GM19452 (cell line): Measurements from ENCODE around the gene DENND5B.
"Not testable (repeated sequence)": the region's sequence is repeated elsewhere in the genome, so short reads cannot be mapped to it uniquely, and the experiment has no call there.

Source experiments
- ATAC-seq: cut with Tn5 transposase; IDR thresholded peaks from one replicate; pipeline ENCODE4 v1.9.1; 2021; ENCODE audit not compliant: unreplicated experiment

Gene DENND5B

DNA sequence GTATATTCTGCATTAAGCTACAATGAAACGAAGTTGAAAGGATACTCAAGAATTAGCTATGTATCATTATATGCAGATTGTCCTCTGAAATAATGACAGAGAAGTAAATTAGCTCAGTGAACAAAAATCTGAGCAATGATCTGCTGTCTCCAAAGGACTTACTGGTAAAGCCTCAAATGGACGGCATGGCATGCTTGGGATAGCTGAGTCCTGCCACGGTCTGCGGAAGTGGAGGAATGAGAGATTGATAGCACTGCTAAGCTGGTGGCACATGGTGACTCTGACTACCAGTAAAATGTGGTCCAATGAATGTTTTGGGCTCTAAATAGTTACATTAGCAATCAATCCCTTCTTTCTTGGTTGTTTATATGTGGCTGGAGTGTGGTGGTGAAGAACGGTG lies 3.7 kb upstream of the DENND5B start:
- no peak for ATAC-seq

DNA sequence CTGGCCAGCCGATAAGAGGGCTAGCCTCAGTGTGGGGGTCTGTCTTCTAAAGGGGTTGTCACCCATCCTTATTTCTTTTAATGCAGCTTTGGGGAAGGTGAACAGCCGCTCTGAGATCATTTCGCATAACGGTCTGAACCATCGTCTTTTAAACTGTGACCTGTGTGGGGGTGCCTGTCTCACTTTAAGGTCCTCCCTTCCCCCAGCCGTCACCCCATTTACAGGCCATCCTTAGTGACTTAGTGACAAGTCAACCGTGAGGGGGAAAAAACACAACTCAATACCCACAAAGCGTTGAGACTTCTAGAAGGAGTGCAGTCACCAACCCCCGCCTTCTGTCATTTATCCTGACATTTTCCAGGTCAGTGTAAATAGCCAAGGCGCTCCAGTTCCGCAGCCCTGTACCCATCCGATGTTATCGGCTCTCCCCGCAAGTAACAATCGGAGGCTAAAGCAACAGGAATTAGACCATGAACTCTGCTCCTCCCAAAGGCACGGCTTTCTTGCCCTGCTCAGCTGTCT lies 505 bp upstream of the DENND5B start:
- ATAC-seq = peak; percentile 7

- peak; percentile 30 for ATAC-seq
Observed at GRCh38 chr12:31589904-31590641, 863 bp downstream of the DENND5B start.

GRCh38 chr12:31589598-31589903 lies 1.4 kb downstream of the DENND5B start:
- ATAC-seq = peak; percentile 37

- ATAC-seq = no peak
Observed at GRCh38 chr12:31588976-31589375, 2.0 kb downstream of the DENND5B start.

DNA sequence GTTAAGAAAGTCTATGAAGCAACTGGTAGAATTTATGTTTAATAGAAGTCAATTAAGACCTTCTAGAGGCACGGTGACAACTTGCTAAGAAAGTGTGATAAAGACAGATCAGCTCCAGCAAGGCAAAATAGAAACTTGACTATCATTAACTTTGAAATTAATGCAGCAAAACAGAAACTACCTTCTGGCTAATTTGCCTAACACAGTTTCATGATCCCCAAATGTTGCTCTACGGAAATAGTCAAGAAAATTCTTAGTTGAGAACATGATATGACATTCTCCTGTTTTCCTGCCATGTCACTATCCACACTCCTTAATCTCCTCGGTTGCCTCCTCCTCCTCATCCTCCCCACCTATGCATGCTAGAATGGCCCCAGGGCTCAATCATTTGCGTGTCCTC lies 4.2 kb downstream of the DENND5B start:
- ATAC-seq = no peak

DNA sequence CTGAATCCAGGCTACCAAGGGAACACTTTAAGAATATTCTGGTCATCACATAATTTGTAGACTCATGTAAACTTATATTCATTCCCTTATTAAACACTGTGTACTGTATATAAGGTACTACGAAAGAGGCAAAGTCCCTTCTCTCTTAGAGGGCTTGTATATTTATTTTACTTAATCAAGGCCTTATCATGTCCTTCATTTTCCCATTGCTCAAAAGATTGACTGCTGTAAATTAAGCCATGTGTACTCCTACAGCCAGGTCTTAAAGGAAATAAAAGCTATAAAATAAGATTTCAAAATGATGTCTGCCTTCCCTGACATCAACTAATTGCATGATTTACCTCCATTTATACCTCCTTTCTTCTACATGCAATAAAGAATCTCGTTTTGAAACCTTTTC lies 5.0 kb downstream of the DENND5B start:
- ATAC-seq = no peak

GRCh38 chr12:31585271-31585670 lies 5.7 kb downstream of the DENND5B start:
- ATAC-seq = no peak

DNA sequence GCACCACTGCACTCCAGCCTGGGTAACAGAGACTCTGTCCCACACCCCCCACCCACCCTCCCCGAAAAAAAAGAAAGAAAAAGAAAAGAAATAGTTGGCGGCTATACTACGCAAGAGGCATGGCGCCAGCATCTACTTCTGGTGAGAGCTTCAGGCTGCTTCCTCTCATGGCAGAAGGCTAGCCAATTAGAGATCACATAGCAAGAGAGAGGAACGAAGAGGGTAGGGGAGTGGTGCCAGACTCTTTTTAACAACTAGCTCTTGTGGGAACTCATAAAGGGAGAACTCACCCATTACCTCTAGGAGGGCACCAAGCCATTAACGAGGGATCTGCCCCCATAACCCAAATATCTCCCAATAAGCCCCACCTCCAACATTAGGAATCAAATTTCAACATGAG lies 6.2 kb downstream of the DENND5B start:
- ATAC-seq = no peak

- ATAC-seq = no peak
Observed at GRCh38 chr12:31583878-31584277, 7.1 kb downstream of the DENND5B start.

GRCh38 chr12:31582155-31582554 lies 8.8 kb downstream of the DENND5B start:
- ATAC-seq = no peak

GRCh38 chr12:31578632-31579031 lies 12.3 kb downstream of the DENND5B start:
- ATAC-seq = peak; percentile 66

DNA sequence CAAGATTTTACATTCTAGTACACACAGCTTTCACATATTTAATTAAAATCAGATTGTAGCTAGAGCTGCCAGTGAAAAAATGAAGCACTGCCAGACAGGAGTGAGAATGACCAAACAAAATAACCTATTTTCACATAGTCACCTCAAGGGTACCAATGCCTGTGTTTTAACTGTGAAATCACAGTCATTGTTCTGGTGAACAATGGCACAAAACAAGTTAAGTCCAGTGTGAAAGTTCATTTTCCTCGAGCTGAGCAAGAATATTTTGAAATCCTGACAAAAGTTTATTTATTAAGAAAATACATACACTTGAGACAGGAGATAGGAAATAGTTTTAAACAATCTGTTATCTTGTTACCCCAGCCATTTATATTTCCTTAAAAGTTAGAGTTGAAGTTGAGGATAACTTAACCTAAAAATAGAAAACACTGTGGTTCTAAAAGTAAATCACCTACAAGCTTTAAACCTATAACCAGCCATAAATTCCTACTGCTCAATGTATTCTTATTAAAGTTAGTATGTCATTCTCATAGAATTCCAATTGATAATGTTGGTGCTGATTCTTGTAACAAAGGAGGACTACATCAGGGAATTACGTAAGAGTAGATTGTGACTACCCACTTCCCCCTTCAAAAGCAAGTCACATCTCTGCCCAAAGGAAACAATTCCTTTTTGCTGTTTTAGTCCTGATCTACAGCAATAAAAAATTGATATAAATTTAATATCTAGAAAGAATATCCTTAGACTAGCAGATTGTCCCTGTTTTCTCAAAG lies 15.9 kb downstream of the DENND5B start:
- ATAC-seq = no peak

DNA sequence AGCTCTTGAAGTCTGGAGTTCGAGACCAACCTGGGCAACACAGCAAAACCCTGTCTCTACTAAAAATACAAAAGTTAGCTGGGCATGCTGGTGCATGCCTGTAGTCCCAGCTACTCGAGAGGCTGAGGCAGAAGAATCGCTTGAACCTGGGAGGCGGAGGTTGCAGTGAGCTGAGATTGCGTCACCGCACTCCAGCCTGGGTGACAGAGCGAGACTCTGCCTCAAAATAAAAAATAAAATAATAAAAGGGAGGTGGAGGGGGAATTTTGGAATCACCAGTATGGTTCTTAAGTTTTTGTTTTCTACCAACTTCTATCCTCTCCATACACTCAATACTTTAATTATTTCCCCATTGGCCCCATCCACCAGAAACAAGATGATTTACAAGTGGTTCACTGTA lies 16.6 kb downstream of the DENND5B start:
- ATAC-seq = not testable (repeated sequence)

- ATAC-seq = no peak
Observed at GRCh38 chr12:31572900-31573600, 17.9 kb downstream of the DENND5B start.

- ATAC-seq = no peak
Observed at GRCh38 chr12:31570880-31571279, 20.1 kb downstream of the DENND5B start.

- ATAC-seq = not testable (repeated sequence)
Observed at GRCh38 chr12:31569517-31569916, 21.4 kb downstream of the DENND5B start.

GRCh38 chr12:31568498-31568897 lies 22.4 kb downstream of the DENND5B start:
- no peak for ATAC-seq

DNA sequence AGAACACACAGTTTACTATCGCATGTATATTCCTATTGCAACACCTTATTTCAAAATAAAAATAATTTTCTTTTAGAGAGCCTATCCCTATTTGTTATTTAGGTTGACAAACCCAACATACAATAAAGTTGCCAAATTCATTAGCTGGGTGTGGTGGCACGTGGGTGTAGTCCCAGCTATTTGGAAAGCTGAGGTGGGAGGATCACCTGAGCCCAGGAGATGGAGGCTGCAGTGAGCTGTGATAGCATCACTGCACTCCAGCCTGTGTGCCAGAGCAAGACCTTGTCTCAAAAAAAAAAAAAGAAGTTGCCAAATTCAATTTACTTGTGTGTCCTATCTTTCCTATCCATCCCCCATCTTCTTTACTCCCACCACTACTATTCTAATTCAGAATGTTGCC lies 23.9 kb downstream of the DENND5B start:
- no peak for ATAC-seq

GRCh38 chr12:31566547-31566946 lies 24.4 kb downstream of the DENND5B start:
- ATAC-seq = no peak

DNA sequence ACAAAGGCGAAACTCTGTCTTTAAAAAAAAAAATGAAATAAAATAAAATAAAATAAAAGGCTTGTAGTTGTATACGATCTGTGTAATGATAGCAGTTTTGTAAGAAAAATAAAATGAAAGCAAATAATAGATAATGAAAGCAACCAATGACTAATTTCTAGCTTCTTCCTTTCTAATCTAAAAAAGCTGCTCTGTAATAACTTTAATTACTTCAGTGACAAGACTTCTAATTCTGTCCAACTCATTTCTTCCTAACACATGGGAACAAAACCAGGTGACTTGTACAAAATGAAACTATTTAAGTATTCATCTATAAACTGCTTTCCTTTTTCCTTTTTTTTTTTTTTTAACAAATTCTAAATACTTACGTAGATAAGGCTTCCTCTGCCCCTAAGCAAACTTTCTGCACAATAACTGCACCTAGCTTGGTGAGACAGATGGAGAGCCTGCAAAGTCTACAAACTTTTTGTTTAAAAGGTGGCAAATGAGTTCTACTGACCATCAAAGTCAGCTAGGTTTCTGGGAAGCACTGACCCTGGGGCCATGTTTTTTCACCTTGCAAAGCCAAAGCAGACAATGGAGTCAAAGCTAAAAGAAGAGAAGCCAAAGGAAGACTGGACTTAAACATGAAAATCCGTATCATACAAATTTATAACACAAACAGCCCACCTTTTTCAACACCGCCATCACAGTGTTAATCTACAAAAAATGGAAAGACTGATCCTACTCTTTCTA lies 28.2 kb downstream of the DENND5B start:
- no peak for ATAC-seq
